NK-92 treated with Interleukin-12 subunit alpha and Interleukin-12 subunit beta, amount 100 ng/mL, for 24 hours (cell line): ENCODE results near the gene ABCA8.

Experiments used
- DNase-seq: peaks from one replicate; lab custom pipeline; 2025; lab: John Stamatoyannopoulos, UW

The ABCA8 gene

GRCh38 chr17:68870161-68870826, 84.9 kb downstream of the ABCA8 start:
- no peak for DNase-seq

GRCh38 chr17:68868708-68869107, 86.5 kb downstream of the ABCA8 start:
- no peak for DNase-seq

DNA sequence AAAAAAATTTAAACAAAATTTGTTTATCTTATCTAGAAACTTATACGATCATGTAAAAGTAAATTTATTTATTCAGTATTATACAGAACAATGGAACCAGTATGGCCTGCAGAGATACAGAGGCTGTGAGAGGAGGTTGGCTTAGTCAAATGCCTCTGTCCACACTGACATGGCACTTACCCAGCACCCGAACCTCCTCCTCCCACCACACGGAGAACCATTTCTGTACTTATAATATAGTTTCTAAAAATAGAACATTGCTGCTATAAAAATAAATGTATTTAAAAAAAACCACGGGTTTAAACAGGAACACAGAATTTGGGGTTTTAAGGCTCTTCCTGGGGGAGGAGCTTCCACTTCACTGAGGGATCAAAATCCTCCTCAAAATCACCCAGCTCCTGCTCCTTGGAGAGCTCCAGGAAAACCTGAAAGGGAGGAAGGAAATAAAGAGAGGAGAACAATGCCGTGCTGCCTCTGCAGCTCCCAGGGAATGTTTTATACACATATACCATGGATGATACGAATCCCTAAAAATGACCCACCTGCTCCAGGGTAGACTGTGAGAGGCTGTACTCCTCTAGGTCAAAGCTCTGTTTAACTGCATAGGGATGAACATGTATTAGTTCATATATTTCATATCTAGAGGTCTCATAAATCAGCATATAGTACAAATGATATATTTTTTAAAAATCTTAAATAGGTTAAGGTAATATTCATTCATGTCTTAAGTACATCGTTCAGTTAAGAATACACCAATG, 87.3 kb downstream of the ABCA8 start:
- no peak for DNase-seq

DNA sequence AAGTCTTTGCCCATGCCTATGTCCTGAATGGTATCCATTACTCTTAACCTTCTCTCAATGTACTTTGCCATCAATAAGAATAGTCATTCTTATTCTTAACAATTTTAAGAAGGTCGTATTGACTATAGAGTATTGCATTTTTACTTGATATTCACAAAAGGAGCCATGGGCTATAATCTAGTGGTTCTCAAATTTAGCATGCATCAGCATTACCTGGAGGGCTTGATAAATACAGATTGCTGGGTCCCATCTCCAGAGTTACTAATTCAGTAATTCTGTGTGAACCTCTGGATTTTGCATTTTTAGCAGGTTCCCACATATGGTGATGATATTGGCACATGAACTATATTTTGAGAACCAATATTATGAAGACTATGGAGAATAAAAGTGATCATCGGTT, 89.6 kb downstream of the ABCA8 start:
- DNase-seq: no peak

GRCh38 chr17:68863091-68863652, 92.0 kb downstream of the ABCA8 start:
- no peak for DNase-seq

- DNase-seq: no peak
These were observed 93.6 kb downstream of the ABCA8 start for GRCh38 chr17:68861602-68862001.

GRCh38 chr17:68860941-68861340, 94.3 kb downstream of the ABCA8 start:
- no peak for DNase-seq

DNA sequence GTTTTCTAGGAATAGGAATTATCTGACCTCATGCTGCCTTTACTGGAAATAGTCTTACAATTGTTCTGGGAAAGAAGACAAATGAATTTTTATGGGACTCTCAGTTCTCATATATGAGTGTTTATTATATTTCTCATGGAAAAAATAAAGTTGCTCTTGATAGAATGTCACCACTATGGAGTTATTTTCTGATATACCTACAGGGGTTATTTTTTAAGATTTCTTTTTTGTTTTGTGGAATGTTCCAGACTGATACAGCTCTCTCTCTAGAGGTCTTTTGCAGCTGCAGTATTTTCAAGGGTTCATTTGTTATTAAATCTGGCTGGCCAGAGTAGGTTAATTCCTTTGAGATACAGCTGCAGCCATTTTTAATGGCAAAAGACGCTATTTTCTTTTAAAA, 100.7 kb downstream of the ABCA8 start:
- DNase-seq: no peak

DNA sequence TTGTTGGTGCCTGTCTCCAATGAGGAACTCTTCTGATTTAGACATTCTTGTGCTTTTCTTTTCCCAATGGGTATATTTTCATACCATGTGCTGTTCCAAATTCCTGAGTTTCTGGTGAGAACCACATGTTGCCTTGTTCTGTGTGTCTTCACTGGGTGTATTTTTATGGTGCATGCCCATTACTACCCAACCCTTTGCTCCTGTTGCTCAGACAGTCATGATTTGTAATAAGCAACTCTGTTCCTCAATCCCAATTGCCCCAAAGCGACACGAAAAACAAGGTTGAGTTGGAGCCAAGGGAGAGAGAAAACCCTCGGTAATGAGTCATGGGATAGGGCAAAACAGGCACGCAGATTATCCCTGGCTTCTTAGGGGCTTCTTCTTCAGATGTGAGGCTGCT, 101.8 kb downstream of the ABCA8 start:
- DNase-seq: no peak

GRCh38 chr17:68853036-68853435, 102.2 kb downstream of the ABCA8 start:
- DNase-seq: no peak

DNA sequence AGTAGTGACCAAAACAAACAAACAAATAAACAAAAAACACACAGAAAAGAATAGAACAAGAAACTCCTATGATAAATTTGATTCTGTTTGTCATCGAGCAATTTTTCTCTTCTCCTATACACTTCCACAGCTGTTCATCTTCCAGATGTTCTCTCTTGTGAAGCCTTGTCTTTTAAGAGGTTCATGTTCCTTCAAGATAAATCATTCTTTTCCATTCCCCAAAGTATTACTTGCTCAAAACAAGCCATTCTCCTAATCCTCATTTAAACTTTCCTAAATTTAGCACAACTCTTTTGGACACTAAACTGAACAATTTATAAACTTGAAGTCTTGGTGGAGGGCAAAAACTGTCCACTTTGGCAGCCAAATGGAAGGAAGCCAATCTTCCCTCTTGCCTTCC, 103.3 kb downstream of the ABCA8 start:
- no peak for DNase-seq

DNA sequence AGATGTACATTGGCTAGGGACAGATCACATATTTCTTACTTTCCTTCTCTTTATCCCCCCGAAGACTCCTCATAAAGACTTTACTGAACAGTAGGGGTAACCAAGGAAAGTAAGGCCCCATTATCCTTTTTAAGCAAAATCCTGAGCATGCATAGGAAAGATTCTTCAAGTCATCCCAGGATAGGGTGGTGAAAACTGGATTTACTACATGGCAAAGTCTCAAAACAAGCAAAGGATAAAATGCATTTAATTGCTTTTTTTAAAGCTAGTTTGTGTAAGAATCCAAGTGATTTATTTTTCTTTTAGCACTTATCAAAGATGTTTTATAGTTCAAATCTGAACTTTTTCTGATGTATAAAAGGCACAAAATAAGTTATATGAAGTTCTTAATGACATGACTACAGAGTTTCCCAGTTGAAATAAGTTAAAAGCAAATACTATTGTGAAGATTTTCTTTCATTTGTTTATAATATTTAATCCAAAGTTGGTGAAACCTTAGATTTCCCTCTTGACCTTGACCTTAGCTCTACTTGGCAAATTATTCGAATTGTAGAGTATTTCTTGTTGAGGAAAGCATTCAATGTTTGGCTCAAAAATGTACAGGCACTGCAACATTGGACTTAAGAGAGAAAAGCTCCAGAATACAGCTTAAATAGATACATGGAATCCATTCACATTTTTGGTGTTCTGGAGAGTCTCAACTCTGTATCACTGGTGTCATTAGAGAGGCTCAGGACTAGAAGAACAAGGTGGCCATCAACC, 104.3 kb downstream of the ABCA8 start:
- no peak for DNase-seq

DNA sequence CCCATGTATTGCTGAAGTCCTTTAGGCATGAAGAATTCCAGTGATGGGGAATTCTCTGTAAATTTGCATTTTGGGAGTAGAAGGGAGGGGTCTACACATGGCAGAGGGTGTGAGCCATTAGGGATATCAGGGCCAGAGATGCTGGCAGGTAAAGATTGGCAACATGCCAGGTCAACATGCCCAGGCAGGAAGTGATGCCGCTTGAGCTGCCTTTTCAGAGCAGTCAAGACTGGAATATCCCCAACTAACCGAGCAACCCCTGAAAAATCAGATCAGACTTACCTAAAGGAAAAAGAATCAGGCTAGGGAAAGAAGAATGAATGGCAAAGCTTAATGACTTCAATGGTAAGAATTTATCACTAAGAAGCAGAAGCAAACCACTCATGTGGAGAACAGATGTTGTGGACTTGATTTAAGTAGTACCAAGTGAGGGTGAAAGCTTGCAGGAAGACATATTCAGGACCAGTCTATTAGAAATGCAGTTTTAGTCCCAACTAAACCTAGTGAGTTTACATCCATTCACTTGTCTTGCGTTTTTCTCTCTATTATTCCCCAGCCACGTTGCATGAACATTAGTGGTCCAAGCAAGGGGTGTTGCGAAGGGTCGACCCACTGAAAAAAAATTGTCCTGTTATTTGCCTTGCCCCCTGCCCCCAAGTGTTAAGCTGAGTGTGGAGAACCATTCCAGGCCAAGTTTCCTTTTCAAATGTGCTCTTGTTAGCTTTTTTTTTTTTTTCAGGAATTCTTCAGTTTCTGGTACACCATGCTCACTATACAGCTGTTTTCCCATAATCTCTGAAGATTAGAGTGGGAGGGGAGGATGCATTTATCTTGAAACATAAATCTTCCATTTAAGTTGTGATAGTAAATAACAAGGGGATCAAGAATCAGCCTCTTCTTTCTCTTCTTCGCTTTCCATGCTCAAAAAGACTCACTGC, 105.2 kb downstream of the ABCA8 start:
- no peak for DNase-seq

DNA sequence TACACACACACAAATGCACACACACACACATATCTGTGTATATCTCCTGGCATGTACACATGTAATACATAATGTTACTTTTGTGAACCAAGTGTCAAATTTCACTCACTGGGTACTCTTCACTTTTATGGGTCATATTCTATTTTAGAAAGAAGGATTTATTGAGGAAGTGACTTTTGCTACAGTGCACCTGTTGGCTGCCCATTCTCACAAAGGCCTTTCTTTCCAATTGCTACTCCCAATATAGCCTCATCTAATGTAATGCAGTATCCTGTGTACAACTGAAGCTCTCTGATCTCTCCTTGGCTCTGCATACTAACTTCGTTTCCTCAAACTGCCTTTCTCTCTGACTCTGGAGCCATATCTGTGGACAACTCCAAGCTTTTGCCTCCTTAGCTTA, 107.5 kb downstream of the ABCA8 start:
- DNase-seq: no peak

- no peak for DNase-seq
These were observed 111.7 kb downstream of the ABCA8 start for GRCh38 chr17:68843522-68843921.

DNA sequence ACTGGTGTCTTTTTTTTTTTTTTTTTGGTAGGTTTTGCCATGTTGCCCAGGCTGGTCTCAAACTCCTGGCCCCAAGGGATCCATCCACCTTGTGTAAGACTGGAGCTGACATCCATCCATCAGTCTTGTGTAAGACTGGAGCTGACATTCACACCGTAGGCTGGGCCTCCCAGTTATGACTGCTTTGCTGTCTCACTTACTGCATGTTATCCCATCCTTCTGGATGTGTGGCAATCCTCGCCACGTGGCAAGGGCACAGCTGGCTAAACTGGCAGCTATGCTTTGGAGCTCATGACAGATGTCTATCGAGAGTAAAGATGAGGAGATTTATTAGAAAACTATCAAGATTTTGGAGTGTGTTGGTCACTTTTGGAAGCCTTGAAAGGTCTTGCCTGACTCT, 115.1 kb downstream of the ABCA8 start:
- DNase-seq: no peak

GRCh38 chr17:68835071-68835470, 120.1 kb downstream of the ABCA8 start:
- no peak for DNase-seq

DNA sequence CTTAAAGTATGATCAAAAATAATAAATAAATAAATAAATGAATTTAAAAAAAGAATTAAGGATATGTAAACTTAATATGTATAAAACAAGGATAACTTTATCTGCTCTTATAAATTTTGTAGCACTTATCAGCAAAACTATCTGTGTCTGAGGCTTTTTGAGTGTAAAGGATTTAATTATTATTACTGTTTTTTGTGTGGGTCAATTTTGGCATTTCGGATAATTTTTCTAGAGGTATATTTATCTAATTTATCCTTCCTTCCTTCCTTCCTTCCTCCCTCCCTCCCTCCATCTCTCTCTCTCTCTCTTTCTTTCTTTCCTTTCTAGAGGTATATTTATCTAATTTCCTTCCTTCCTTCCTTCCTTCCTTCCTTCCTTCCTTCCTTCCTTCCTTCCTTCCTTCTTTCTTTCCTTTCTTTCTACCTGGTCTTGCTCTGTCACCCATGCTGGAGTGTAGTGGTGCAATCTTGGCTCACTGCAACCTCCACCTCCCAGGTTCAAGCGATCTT, 120.8 kb downstream of the ABCA8 start:
- no peak for DNase-seq

GRCh38 chr17:68832109-68832802, 122.9 kb downstream of the ABCA8 start:
- no peak for DNase-seq

GRCh38 chr17:68831170-68831569, 124.0 kb downstream of the ABCA8 start:
- no peak for DNase-seq

- no peak for DNase-seq
These were observed 124.9 kb downstream of the ABCA8 start for GRCh38 chr17:68830313-68830712.
